GM12801 (cell line): ENCODE data around the gene KRTAP21-2.
"Not testable (repeated sequence)": the region's sequence is repeated elsewhere in the genome, so short reads cannot be mapped to it uniquely, and the experiment has no call there.

ENCODE experiments used
- CTCF ChIP-seq: IDR thresholded peaks from one replicate; pipeline ENCODE4 v1.5.1; 2011; ENCODE audit warnings: control low read depth; ENCODE audit not compliant: insufficient read length; ENCODE audit errors: extremely low read depth

Gene KRTAP21-2

GRCh38 chr21:30747159-30747558, at the start of gene KRTAP21-2:
KRTAP21-2 (minus strand) TSS chr21:30747259; CDS start chr21:30747202, 57 bp downstream.
- TF ChIP-seq CTCF: no peak

- TF ChIP-seq CTCF: no peak
Measured at GRCh38 chr21:30793581-30794314, 46.7 kb upstream of the KRTAP21-2 start.

GRCh38 chr21:30779249-30779648, 32.2 kb upstream of the KRTAP21-2 start:
- TF ChIP-seq CTCF: no peak

GRCh38 chr21:30769724-30770431, 22.8 kb upstream of the KRTAP21-2 start:
- TF ChIP-seq CTCF: no peak

GRCh38 chr21:30760776-30761175, 13.7 kb upstream of the KRTAP21-2 start:
- no peak for TF ChIP-seq CTCF

- TF ChIP-seq CTCF: no peak
Measured at GRCh38 chr21:30758306-30758705, 11.2 kb upstream of the KRTAP21-2 start.

GRCh38 chr21:30755328-30755727, 8.3 kb upstream of the KRTAP21-2 start, which contains the start of gene KRTAP21-1:
KRTAP21-1 (minus strand) TSS chr21:30755428; CDS start chr21:30755378, 50 bp downstream.
- TF ChIP-seq CTCF: not testable (repeated sequence)
